Measurements from ENCODE around the gene PIK3C3.

GRCh38 chr18:42024131-42024530 is 69.1 kb downstream of the PIK3C3 start:
- no peak for TF ChIP-seq CTCF (conservative IDR thresholded peaks at IDR 0.05; ENCODE audit: low read length)
- no peak for TF ChIP-seq EZH2phosphoT487 (IDR thresholded peaks at IDR 0.05; ENCODE audit: borderline replicate concordance, low read depth, low read length)

Measured in OCI-LY7 (cell line).